ENCODE data around the gene ST7. TPM values are rescaled to one million over a fixed set of nuclear protein-coding genes. Genes with fewer than 3 reads are reported as not detected.

Gene ST7
- polyA plus RNA-seq, 1 donor from 2014 or later, result 76.8 TPM

- no peak overlapping the region for H3K27ac ChIP-seq (ENCODE audit: low read length)
- no peaks in the 10 kb centered on the region for H3F3A ChIP-seq (ENCODE audit: insufficient read depth, low read length, poor library complexity, severe bottlenecking)
- H4K20me1 ChIP-seq (ENCODE audit: insufficient read depth), result no peaks in the 10 kb centered on the region
- H3K27me3 ChIP-seq (ENCODE audit: insufficient read depth, low read depth, low read length), result no peaks in the 10 kb centered on the region
- no peak overlapping the region for H3K4me2 ChIP-seq (ENCODE audit: low read length)
- no peak for TF ChIP-seq RAD21 (conservative IDR thresholded peaks at IDR 0.05)
- no peak for TF ChIP-seq REST (IDR thresholded peaks at IDR 0.05; ENCODE audit: borderline replicate concordance)
- no peak for TF ChIP-seq EP300 (conservative IDR thresholded peaks at IDR 0.05; ENCODE audit: poor library complexity, severe bottlenecking)
- TF ChIP-seq SMC3 (conservative IDR thresholded peaks at IDR 0.05; ENCODE audit: poor library complexity), result no peak
- TF ChIP-seq TAF1 (IDR thresholded peaks at IDR 0.05; ENCODE audit: low read depth), result no peak
- no peak for TF ChIP-seq EZH2 (IDR thresholded peaks at IDR 0.05; ENCODE audit: borderline replicate concordance, insufficient read depth, low read length, poor library complexity, severe bottlenecking)
- no peak for TF ChIP-seq MXI1 (conservative IDR thresholded peaks at IDR 0.05; ENCODE audit: poor library complexity, severe bottlenecking)
- TF ChIP-seq POLR2AphosphoS5 (IDR thresholded peaks at IDR 0.05), result no peak
- no peak for TF ChIP-seq CTCF (IDR thresholded peaks at IDR 0.05; ENCODE audit: poor library complexity, severe bottlenecking)
- no peaks in the 10 kb centered on the region for H3K79me2 ChIP-seq (replicated peaks; ENCODE audit: insufficient read depth, low read length)
- H3K36me3 ChIP-seq (ENCODE audit: insufficient read depth, low read length), result peaks cover 15% of the 10 kb centered on the region
- H3K9ac ChIP-seq (ENCODE audit: low read length), result no peak overlapping the region
- H3K9me2 ChIP-seq (ENCODE audit: insufficient read depth, low read length), result no peaks in the 10 kb centered on the region
- no peak overlapping the region for H3K4me3 ChIP-seq (ENCODE audit: low read length)
- H2AFZ ChIP-seq (ENCODE audit: low read depth, low read length), result no peak overlapping the region
- H3K9me3 ChIP-seq (ENCODE audit: low read length), result no peaks in the 10 kb centered on the region
Measured at GRCh38 chr7:117143580-117143979, 190.3 kb downstream of the ST7 start.

DNA sequence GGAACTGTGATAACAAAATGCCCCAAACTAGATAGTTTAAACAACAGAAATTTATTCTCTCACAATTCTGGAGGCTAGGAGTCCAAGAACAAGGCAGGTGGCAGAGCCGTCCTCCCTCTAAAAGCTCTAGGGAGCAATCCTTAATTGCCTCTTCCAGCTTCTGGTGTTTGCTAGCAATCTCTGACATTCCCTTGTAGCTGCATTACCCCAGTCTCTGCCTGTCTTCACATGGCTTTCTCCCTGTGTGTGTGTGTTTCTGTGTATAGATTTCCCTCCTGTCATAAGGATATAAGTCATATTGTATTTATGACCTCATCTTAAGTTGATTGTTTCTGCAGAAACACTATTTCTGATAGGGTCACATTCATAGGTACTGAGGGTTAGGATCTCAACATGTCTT lies 192.0 kb downstream of the ST7 start:
- H3K27me3 ChIP-seq (ENCODE audit: insufficient read depth, low read depth, low read length), result no peaks in the 10 kb centered on the region
- H3K9me3 ChIP-seq (ENCODE audit: low read length), result no peaks in the 10 kb centered on the region
- no peak overlapping the region for H2AFZ ChIP-seq (ENCODE audit: low read depth, low read length)
- no peak overlapping the region for H3K4me3 ChIP-seq (ENCODE audit: low read length)
- no peaks in the 10 kb centered on the region for H3F3A ChIP-seq (ENCODE audit: insufficient read depth, low read length, poor library complexity, severe bottlenecking)
- H3K9me2 ChIP-seq (ENCODE audit: insufficient read depth, low read length), result no peaks in the 10 kb centered on the region
- TF ChIP-seq REST (IDR thresholded peaks at IDR 0.05; ENCODE audit: borderline replicate concordance) (no peak), EZH2 (IDR thresholded peaks at IDR 0.05; ENCODE audit: borderline replicate concordance, insufficient read depth, low read length, poor library complexity, severe bottlenecking) (no peak), RAD21 (conservative IDR thresholded peaks at IDR 0.05) (no peak), SMC3 (conservative IDR thresholded peaks at IDR 0.05; ENCODE audit: poor library complexity) (no peak), EP300 (conservative IDR thresholded peaks at IDR 0.05; ENCODE audit: poor library complexity, severe bottlenecking) (no peak), POLR2AphosphoS5 (IDR thresholded peaks at IDR 0.05) (no peak), MXI1 (conservative IDR thresholded peaks at IDR 0.05; ENCODE audit: poor library complexity, severe bottlenecking) (no peak), TAF1 (IDR thresholded peaks at IDR 0.05; ENCODE audit: low read depth) (no peak), CTCF (IDR thresholded peaks at IDR 0.05; ENCODE audit: poor library complexity, severe bottlenecking) (no peak)
- peaks cover 5% of the 10 kb centered on the region for H3K36me3 ChIP-seq (ENCODE audit: insufficient read depth, low read length)
- H3K9ac ChIP-seq (ENCODE audit: low read length), result no peak overlapping the region
- H3K4me2 ChIP-seq (ENCODE audit: low read length), result no peak overlapping the region
- H4K20me1 ChIP-seq (ENCODE audit: insufficient read depth), result no peaks in the 10 kb centered on the region
- H3K27ac ChIP-seq (ENCODE audit: low read length), result no peak overlapping the region
- H3K79me2 ChIP-seq (replicated peaks; ENCODE audit: insufficient read depth, low read length), result no peaks in the 10 kb centered on the region
